GM18873 (cell line): ENCODE results near the gene AHCYL1.

Experiments used
- ATAC-seq: cut with Tn5 transposase; IDR thresholded peaks from one replicate; pipeline ENCODE4 v1.9.1; 2021; ENCODE audit warnings: mild to moderate bottlenecking, moderate library complexity, moderate number of reproducible peaks; ENCODE audit not compliant: unreplicated experiment, low FRiP score

AHCYL1 gene

GRCh38 chr1:110034040-110034450 lies 49.5 kb downstream of the AHCYL1 start:
- no peak for ATAC-seq

GRCh38 chr1:110034451-110035235 lies 50.1 kb downstream of the AHCYL1 start, which contains the start of gene STRIP1:
TSS of gene STRIP1 (plus strand) at chr1:110034624. CDS start at chr1:110034638, 14 bp downstream.
- ATAC-seq, result peak; percentile 81

GRCh38 chr1:110035236-110035752 lies 50.7 kb downstream of the AHCYL1 start:
- peak; percentile 5 for ATAC-seq

- ATAC-seq, result no peak
Observed at GRCh38 chr1:110038271-110038670, 53.7 kb downstream of the AHCYL1 start.

GRCh38 chr1:110039641-110040040 lies 55.1 kb downstream of the AHCYL1 start:
- no peak for ATAC-seq

- ATAC-seq, result no peak
Observed at GRCh38 chr1:110040548-110040947, 56.0 kb downstream of the AHCYL1 start.

- no peak for ATAC-seq
Observed at GRCh38 chr1:110043016-110043415, 58.5 kb downstream of the AHCYL1 start.

- ATAC-seq, result no peak
Observed at GRCh38 chr1:110047463-110047862, 62.9 kb downstream of the AHCYL1 start.

GRCh38 chr1:110048240-110048639 lies 63.7 kb downstream of the AHCYL1 start:
- ATAC-seq, result no peak

GRCh38 chr1:110048923-110049601 lies 64.5 kb downstream of the AHCYL1 start:
- ATAC-seq, result no peak

- ATAC-seq, result no peak
Observed at GRCh38 chr1:110049801-110050601, 65.4 kb downstream of the AHCYL1 start.

GRCh38 chr1:110050602-110051261 lies 66.2 kb downstream of the AHCYL1 start:
- ATAC-seq, result no peak

- ATAC-seq, result no peak
Observed at GRCh38 chr1:110051262-110051648, 66.7 kb downstream of the AHCYL1 start.

- no peak for ATAC-seq
Observed at GRCh38 chr1:110053552-110054428, 69.2 kb downstream of the AHCYL1 start.

GRCh38 chr1:110055493-110056284 lies 71.1 kb downstream of the AHCYL1 start:
- ATAC-seq, result no peak

GRCh38 chr1:110056285-110056683 lies 71.7 kb downstream of the AHCYL1 start:
- ATAC-seq, result no peak

- ATAC-seq, result no peak
Observed at GRCh38 chr1:110056776-110057175, 72.2 kb downstream of the AHCYL1 start.

- ATAC-seq, result no peak
Observed at GRCh38 chr1:110057963-110058518, 73.5 kb downstream of the AHCYL1 start.
